GM19324 (cell line): Measurements from ENCODE around the gene INCA1.

ENCODE experiments used
- ATAC-seq: cut with Tn5 transposase; IDR thresholded peaks from one replicate; pipeline ENCODE4 v1.9.1; 2021; ENCODE audit warnings: mild to moderate bottlenecking, moderate library complexity; ENCODE audit not compliant: unreplicated experiment, low FRiP score

Gene INCA1

DNA sequence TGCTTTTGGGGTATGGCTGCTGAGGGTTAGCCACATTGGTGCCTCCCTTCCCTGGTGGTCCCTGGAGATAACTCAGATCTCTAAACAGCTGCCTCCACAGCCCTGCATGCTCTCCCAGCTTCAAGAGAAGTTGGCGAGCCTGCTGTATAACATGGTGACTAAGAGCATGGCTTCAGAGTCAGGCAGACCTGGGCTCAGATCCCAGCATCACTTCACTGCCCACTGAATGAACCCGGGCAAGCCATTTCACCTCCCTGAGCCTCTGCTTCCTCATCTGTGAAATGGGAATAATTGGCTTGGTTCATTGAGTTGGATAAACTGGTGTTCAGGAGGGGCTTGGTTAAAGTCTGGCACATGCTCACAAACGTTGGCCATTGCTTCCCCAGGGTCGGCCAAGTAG is 17.0 kb upstream of the INCA1 start:
- no peak for ATAC-seq

DNA sequence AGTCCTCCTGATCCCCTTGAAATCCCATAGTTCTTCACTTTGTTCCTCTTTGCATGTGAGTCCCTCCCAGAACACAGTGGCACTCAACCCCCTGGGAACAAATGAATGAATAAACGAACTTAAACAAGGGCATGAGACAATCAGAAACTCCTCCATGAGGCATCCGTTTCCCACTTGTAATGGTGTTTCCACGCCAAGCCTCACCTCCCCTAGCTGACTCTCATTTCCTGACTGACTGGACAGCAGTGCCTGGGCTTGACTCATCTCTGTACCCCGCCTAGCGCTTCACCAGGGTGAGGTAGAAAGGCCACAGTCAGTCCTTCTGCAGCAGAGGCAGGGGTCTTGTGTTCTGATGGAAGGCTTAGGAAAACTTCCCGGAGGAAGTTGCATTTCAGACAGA is 14.6 kb upstream of the INCA1 start:
- no peak for ATAC-seq

DNA sequence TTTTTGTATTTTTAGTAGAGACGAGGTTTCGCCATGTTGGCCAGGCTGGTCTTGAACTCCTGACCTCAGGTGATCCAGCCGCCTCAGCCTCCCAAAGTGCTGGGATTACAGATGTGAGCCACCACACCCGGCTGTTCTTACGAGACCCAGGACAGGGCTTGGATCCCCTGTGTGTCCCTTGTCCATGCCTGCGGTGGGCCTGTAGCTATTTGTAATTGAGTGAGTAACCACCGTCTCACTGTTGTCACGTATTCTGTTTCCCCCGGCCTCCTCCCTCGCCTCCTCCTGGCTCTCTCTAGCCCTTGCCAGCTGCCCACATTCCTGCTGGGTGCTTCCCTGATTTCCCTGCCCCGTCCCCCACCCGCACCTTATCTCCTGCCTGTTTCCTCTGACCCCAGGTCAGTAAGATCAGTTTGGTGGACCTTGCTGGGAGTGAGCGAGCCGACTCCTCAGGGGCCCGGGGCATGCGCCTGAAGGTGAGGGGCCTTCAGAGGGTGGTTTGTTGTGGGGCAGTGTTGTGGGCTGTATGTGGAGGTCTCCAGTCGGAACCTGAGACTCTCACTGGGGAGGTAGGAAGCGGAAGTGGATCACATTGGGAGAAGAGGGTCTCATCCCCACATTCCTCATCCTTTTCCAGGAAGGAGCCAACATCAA is 6.0 kb upstream of the INCA1 start:
- no peak for ATAC-seq

DNA sequence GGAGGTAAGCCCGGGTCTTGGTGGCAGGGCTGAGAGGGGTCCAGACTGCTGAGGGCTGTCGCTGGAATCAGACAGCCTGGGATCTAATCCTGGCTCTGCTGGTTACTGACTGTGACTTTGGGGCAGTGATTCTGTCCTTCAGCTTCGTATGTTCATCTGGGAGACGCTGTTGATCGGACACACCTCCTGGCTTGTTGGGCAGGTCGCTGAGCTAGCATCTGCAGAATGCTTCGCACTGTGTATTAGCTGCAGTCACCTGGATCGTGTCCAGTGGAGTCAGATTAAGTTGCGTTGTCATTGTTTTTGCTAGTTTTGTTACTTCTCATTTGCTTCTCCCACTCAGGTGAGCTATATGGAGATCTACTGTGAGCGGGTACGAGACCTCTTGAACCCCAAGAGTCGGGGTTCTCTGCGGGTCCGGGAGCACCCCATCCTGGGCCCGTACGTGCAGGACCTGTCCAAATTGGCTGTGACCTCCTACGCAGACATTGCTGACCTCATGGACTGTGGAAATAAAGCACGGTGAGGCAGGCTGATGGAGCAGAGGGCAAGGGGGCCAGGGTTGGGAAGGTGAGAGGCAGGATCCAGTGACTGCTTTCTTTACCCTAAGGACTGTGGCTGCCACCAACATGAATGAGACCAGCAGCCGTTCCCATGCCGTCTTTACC is 4.9 kb upstream of the INCA1 start:
- no peak for ATAC-seq

DNA sequence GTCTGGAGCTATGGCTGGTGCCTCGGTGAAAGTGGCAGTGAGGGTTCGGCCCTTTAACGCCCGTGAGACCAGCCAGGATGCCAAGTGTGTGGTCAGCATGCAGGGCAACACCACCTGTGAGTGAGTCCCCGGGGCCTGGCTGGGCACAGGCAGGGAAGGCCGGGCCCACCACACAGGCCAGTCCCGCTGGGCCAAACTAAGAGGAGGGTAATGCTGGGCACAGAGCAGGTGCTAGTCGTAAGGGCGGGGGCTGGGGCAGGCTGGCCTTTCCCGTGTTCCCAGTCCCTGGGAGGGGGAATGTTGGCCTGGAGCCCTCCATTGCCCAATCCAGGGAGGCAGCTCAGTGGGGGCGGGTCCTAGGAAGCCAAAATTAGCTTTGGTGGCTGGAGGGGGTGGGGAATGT is 2.9 kb upstream of the INCA1 start:
- ATAC-seq, result no peak

DNA sequence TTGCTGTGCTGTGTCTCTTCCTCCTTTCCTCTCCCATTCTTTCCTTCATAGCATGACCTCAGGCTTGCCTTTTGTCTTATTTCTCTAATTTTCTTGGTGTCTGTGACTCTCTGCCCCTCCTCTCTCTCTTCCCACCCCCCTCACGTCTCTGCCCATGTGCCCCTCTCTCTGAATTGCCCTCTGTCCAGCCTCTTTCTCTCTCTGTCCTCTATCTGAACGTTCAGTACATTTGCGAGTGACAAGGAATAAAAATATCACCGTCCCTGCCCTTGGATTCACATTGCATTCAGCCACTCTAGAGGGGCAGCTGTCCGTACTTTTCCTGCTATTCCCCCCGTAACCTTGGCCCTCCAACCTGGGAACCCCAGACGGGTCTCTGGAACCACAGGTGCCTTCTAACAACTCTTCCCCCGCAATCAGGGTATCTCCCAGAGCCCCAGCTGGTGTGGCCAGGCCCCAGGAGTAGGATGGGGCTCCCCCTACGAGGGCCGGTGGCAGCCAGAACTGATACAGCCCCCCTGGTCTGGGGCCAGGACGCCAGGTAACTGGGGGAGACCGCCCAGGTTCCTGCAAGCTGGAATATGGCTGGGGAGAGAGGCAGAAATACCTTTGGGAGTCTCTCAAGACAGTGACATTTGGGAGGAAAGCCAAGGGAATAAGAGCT is 2.2 kb upstream of the INCA1 start:
- ATAC-seq, result no peak

DNA sequence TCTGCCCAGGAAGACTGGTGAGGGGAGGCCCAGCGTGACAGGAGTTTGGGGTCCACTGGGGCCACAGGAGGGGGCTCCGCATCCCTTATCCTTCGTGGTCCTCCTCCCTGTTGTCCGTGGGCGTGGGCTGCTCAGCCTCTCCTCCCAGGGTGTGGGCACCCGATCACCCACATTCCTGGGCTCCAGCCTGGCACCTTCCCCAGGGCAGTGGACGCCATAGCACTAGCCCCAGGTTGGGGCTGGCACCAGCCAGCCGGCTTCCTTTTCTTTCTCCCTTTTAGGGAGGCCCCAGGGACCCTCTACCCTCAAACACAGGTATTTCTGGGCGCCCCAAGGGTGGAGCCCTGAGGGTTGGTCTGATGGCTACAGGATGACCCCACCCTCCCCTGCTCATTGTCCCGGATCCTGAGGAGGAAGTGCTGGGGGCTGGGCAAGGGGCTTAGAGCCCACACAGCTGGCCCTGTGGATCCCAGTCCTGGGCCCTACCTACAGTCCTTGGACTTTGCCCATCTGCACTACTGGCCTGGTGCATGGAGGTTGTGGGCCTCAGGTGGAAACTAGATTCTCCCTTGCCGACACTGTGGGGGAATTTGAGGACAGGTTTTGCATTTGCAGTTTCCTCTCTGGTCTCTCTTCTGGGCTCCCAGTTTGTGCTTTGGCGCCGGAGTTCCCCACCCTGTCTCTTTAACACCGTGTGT is 1.6 kb upstream of the INCA1 start:
- no peak for ATAC-seq

DNA sequence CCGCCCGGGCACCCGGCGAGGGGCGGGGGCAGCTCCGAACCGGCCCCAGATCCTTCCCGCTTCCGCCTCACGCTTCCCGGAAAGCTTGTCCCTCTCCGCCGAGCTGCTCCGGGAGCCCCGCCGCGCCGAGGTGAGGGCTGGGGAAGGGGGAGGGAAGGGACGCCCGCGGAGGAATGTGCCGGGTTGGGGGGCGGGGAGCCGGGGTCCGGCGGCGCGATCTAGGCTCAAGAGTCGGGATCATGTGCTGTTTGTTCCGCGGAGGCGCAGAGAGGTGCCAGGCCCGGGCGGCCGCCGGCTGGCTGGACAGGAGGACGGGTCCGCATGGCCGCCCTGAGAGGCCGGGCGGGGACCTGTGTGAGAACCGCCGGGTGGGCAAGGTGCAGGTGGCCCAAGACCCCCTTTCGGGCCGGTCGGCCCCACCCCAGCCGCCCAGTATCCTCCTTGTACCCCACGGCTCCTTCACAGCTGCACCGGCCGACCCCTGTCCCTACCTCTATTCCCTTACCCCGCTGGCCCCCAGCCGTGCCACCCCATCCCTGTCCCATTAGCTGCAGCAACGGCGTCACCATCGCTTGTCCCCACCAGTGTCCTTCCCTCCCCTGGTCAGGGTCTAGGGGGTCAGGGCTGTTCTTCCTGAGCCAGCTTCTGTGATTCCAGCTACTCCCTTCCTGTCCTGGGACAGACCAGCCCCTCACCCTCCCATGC is 857 bp upstream of the INCA1 start:
- ATAC-seq, result peak; percentile 15

DNA sequence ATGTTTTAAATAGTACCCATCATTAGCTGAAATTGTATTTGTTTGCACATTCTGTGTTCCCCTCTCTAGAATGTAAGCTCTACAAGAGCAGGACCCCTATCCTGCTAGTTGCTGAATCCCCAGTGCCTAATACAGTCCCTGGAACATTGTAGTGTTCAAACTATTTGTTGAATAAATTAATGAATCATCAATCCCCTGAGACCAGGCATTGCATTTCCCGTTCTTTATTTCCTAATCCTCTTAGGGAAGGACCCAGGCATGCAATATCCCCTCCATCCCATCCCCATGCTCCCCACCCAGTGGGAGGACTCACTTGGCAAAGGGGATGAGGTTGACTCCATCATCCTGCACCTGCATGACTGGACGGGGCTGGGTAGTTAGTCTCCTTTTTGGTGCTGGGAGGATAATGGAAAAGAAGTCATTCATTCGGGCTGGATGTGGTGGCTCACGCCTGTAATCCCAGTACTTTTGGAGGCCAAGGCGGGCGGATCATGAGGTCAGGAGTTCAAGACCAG is 3.2 kb downstream of the INCA1 start:
- ATAC-seq, result no peak

DNA sequence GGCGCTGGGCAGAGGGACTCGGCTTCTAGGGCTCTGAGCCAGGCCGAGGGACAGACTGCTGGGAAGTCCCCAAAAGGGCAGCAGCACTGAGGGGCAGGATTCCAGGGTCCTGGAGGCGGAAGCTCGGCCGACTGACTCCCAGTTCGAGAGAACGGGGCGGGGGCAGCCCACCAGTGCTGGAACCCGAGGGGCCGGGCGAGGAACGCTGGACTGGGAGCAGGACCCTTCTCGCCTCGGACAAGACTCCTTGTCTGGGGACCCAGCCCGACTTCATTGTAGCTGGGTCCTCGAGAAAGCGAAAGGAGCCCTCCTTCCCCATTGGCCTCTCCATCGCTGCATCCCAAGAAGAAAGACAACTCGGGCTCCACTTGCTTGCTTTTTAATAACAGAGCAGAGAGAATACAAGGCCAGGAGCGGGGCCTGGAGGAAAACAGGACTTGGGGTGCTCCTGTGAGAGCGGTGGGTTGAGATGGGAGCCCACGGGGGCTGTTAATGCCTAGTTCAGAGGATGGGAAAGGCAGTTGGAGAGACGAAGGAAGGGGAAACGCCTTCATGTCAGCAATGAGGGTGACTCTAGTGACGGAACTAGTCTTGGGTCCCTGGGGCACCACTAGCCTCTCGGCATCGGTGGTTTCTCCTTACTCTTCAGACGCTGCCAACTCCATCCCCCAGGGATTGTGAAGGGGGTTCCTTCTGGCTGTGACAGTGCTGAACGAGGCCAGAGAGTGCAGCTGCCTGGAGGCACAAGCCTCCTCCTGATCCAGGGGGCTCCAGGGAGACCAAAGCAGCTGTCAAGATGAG is 9.4 kb downstream of the INCA1 start:
- peak; percentile 7 for ATAC-seq

DNA sequence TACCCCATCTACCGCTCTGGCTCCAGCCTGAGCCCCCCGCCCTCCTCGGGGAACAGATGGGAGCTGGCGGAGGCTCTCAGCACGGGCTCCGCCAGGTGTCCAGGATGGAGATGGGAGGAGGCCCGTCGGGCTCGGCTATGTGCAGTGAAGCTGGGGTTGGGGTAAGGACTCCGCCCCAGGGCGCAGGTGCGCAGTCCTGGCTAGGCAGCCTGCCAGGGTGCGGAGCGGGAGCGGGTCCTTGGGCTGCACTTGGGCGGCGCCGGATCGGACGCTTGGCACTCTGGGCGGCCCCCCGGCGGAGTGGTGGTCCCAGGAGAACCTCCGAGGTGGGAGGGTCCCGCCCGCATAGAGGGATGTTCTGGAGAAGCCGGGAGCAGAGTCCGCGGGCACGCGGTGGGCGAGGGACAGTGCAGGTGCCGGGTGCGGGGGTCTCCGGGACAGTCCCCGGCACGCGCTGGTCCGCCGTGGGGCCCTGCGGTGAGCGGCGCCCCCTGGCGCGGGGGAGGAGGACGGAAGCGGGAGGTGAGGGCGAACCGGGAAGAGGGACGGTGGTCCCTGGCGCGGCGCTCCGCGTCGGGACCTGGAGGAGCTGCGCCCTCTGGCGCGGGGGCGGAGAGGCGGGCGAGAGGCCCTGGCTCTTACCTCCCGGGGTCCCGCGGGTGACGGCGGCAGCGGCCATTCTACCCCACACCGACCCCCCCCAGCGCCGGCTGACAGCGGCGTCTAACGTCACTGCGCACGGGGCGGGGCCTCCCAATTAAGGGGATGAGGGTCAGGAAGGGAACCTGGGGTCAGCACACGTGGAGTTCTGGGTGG is 10.2 kb downstream of the INCA1 start, which contains the start of gene CAMTA2:
TSS of gene CAMTA2 (minus strand) at position 725 of the 816 bp plus-strand sequence. CDS start 1,453 bp downstream, outside the sequence.
- ATAC-seq, result peak; percentile 76

DNA sequence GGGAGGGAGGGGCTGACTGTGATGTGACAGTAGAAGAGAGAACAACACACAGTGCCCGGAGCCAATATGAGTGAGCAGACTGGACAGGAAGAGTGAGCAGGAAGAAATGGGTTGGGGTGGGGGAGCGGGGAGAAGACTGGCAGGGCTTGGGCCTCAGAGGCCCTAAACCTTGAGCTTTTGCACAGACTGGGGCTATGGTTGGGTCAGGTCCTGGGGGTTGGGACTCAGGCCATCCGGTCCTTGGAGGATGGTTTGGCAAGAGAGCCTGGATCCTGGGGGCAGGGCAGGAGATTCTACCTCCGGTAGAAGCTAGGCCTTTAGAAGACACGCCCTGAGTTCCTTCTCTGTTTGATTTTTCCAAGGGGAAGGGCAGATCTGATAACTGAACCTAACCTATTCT is 10.9 kb downstream of the INCA1 start:
- no peak for ATAC-seq

DNA sequence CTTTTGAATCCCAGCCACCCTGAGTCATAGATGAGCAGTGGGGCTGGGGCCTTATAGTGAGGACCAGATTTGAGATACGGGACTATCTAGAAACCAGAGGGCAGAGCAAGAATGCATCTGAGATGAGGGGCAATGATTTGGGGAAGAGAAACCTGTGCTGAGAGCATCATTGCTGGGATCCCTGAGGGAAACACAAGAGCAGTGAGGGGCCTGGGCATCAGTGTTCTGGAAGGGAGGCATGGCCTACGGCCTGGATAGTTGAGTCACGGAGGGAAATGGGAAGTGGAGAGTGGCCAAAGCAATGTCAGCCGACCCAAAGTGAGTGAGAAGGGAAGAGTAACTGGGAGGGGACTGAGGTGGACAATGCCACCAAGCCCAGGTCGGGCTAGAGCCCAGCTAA is 15.0 kb downstream of the INCA1 start:
- ATAC-seq, result no peak

DNA sequence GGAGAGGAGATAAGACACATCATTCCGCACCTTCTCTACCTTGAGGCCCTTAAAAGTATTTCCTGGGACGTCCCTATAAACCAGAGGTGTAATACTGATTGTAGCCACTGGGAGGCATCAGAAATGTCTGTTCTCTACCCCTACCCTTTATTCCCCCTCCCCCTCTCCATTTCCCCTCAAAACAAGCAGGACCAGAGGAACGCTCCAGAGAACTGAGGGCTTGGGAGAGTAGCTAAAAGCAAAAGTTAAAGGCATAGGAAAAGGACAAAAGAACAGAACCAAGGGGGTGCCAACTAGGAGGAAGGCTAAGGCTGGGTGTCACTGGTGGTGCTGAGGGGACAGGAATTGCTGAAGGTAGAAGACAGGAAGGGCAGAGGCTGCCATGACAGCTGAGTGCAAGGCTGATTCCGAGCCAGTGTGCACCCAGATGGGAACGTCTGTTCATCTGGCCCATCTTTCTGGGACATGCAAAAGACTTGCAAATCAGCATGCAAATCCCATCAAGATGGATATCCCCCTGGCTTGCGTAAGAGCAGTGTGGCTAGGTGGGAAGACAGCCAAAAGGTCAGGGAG is 16.6 kb downstream of the INCA1 start:
- ATAC-seq, result no peak

DNA sequence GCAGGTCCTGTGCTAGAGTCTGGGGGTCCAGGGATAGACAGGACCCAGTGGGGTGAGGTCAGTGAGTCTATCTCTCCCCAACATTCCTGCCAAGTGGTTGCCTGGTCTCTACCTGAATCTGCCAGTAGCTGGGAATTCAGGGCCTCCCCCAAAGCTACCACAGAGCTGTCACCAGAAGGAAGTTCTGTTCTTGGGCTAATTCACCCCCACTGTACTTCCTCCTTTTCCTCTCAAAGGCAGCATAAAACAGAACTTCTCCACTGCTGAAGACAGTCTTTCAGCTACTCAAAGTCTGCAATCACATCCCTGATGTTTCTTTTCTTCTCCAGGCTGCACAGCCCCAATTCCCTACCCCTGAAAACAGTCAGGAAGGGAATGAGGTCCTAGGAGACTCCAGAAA is 18.6 kb downstream of the INCA1 start:
- no peak for ATAC-seq

DNA sequence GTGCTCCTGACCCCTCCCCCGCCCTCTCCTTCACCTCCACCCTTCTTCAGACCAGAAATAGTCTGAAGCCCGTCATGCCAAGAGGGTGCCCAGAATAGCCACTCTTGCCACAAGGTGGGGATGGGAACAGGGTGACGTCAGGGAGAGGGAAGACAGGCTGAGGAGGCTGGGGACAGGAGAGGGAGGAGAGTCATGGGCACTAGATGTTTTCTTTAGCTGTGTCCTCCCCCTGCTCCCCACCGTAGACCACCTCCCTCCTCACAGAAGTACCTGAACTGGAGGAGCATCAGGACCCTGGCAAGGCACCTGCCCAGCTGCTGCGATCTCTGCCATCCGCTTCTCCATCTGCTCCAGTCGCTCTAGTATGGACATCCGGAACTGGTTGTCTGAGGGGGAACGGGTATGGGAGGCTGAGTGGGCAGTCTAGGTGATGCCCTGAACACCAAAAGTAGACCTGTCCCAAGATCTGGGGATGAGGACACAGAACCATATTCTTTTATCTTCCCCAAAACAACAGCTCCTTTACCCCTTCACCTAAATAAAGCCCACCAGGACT is 23.1 kb downstream of the INCA1 start:
- no peak for ATAC-seq

DNA sequence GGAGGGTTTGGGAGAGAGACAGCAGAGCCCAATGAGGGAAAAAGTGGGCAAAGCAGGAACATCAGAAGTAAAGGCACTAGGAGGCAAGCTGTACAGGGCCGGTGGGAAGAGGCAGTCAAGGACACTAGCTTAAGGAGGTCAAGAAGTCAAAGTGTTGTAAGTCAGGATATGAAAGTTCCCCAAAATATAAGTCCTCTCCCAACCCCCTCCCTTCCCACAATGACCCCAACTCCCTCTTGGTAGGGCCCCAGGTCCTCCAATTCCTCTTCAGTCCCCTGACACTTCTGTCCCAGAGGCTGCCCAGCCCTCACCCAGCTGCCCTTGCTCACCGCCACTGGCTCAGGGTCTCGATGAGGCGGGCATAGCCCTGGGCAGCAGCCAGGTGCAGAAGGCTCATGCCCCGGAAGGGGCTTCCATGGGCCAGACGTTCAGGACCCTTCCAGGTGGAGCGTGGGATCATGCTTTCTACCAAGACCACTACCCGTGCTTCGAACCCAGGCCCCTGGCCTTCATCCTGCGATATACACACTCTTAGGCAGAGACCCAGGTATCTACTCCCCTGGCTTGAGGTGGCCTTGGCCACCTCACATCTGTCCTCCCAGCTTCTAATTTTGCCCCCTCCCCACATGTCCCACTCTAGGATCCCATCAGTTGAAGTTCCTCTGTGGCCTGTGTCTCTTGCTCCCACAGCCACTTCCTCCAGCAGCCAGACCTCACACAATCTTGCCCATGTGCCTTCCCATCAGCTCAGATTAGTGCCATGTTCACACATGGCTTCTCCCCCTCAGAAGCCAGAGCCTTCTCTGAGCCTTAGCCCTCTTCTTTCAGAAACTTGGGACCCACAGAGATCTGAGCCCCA is 23.8 kb downstream of the INCA1 start:
- no peak for ATAC-seq
